Astrocyte (in vitro differentiated cells and primary cell): ENCODE measurements around the gene FAM117A.

Experiments
- EZH2 ChIP-seq: IDR thresholded peaks from 2 replicates; pipeline ENCODE4 v1.6.1; 2012; ENCODE audit warnings: mild to moderate bottlenecking, low read length, inconsistent platforms; ENCODE audit not compliant: insufficient read depth
- TF ChIP-seq, protein P1 (sequence below): IDR thresholded peaks from 2 replicates; pipeline ENCODE4 v1.5.1; 2011; ENCODE audit warnings: low read depth, mild to moderate bottlenecking, inconsistent platforms, low read length, moderate library complexity; ENCODE audit not compliant: insufficient read depth

- TF ChIP-seq, protein P1, sequence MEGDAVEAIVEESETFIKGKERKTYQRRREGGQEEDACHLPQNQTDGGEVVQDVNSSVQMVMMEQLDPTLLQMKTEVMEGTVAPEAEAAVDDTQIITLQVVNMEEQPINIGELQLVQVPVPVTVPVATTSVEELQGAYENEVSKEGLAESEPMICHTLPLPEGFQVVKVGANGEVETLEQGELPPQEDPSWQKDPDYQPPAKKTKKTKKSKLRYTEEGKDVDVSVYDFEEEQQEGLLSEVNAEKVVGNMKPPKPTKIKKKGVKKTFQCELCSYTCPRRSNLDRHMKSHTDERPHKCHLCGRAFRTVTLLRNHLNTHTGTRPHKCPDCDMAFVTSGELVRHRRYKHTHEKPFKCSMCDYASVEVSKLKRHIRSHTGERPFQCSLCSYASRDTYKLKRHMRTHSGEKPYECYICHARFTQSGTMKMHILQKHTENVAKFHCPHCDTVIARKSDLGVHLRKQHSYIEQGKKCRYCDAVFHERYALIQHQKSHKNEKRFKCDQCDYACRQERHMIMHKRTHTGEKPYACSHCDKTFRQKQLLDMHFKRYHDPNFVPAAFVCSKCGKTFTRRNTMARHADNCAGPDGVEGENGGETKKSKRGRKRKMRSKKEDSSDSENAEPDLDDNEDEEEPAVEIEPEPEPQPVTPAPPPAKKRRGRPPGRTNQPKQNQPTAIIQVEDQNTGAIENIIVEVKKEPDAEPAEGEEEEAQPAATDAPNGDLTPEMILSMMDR = no peak
- no peak for TF ChIP-seq EZH2
Observed at GRCh38 chr17:49691677-49692191, 72.2 kb downstream of the FAM117A start.
